Measurements from ENCODE around the gene FBXO15. TPM values are rescaled to one million over a fixed set of nuclear protein-coding genes. Genes with fewer than 3 reads are reported as not detected.

Gene FBXO15
- total RNA-seq, 4 donors from 2014 or later = not detected

DNA sequence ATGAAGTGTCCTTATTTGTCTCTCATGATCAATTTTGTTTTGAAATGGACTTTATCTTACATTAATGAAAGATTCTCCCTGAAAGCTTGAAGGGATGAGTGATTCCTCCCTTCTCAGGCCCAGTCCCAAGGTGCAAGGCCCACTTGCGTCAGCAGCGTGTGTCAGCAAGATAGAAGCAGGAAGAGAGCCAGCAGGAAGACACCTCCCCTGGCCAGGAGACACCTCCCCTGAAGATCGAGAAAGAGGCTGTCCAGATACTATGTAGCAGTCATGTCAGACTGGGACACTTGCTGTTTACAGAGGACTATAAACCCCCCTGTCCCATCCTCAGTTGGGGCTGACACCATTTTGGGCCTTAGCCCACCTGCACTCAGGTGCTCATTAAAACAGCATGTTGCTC lies 39.0 kb upstream of the FBXO15 start:
- Histone ChIP-seq H3K27ac (no peak overlapping the region), H3K36me3 (no peaks in the 10 kb centered on the region), H3K9me3 (no peaks in the 10 kb centered on the region), H3K27me3 (no peaks in the 10 kb centered on the region), H3K4me1 (no peaks in the 10 kb centered on the region), H3K4me3 (no peak overlapping the region)
- TF ChIP-seq, protein P1, sequence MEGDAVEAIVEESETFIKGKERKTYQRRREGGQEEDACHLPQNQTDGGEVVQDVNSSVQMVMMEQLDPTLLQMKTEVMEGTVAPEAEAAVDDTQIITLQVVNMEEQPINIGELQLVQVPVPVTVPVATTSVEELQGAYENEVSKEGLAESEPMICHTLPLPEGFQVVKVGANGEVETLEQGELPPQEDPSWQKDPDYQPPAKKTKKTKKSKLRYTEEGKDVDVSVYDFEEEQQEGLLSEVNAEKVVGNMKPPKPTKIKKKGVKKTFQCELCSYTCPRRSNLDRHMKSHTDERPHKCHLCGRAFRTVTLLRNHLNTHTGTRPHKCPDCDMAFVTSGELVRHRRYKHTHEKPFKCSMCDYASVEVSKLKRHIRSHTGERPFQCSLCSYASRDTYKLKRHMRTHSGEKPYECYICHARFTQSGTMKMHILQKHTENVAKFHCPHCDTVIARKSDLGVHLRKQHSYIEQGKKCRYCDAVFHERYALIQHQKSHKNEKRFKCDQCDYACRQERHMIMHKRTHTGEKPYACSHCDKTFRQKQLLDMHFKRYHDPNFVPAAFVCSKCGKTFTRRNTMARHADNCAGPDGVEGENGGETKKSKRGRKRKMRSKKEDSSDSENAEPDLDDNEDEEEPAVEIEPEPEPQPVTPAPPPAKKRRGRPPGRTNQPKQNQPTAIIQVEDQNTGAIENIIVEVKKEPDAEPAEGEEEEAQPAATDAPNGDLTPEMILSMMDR (IDR thresholded peaks at IDR 0.05) = no peak
- no peak for TF ChIP-seq POLR2A (IDR thresholded peaks at IDR 0.05)
- no peak for DNase-seq

DNA sequence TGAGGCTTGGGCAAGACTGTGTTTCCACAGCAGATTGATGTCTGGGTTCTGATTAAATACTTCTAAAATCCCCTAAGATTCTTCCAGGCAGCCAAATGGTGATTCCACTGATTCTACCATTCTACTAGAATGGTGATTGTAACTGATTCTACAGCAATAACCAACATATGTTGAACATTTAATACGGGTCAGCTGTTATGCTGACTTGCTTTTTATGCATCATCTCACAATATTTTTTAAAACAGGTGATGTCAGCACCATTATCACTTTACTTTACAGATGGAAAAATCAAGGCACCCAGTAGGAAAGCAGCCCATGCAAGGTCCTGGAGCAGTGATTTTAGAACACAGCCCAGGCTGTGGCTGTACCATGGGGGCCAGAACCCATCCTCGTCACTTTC lies 38.2 kb upstream of the FBXO15 start:
- Histone ChIP-seq H3K4me1 (no peaks in the 10 kb centered on the region), H3K27me3 (no peaks in the 10 kb centered on the region), H3K36me3 (no peaks in the 10 kb centered on the region), H3K4me3 (no peak overlapping the region), H3K9me3 (no peaks in the 10 kb centered on the region), H3K27ac (no peak overlapping the region)
- DNase-seq = no peak
- TF ChIP-seq, protein P1 (IDR thresholded peaks at IDR 0.05) = no peak
- TF ChIP-seq POLR2A (IDR thresholded peaks at IDR 0.05) = no peak

DNA sequence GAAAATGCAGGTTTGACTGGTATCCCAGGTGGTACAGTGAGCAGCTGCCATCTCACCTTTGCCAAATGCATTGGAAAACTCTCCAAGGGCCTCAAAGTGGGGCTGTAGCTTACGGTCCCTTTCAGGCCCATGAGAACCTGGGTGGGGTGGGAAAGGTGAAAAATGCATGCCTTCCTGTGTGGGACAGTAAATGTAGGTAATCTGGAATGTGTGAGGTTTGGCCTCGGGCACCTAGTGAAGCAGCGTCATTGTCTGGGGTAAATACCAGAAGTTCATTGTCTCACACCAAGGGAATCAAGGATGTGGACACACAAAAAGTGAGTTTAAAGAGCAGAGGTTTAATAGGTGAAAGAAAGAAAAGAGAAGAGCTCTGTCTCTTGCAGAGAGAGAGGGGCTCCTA lies 37.2 kb upstream of the FBXO15 start:
- no peaks in the 10 kb centered on the region for H3K27me3 ChIP-seq
- H3K9me3 ChIP-seq = no peaks in the 10 kb centered on the region
- no peaks in the 10 kb centered on the region for H3K4me1 ChIP-seq
- H3K27ac ChIP-seq = no peak overlapping the region
- no peak overlapping the region for H3K4me3 ChIP-seq
- DNase-seq = no peak
- H3K36me3 ChIP-seq = no peaks in the 10 kb centered on the region
- TF ChIP-seq, protein P1 (IDR thresholded peaks at IDR 0.05) = no peak

DNA sequence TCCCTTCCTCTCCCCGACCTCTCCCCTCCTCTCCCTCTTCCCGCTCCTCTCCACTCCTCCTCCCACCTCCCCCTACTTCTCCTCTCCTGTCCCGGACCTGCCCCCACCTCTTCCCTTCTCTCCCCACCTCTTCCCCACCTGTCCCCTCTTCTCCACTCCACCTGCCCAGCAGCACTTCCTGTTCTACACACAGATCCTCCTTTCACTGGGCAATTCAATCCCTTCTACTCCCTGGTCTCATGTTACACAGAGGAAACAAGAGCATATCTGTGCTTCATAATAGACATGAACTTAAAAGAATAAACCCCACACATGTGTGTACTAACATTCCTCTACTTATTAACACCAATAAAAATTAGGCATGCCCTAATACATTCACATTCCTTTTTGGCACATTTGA lies 35.5 kb upstream of the FBXO15 start:
- H3K4me1 ChIP-seq = no peaks in the 10 kb centered on the region
- no peak overlapping the region for H3K27ac ChIP-seq
- no peaks in the 10 kb centered on the region for H3K9me3 ChIP-seq
- H3K4me3 ChIP-seq = no peak overlapping the region
- H3K36me3 ChIP-seq = no peaks in the 10 kb centered on the region
- no peaks in the 10 kb centered on the region for H3K27me3 ChIP-seq
- DNase-seq = no peak
- TF ChIP-seq, protein P1 (IDR thresholded peaks at IDR 0.05) = no peak
- no peak for TF ChIP-seq POLR2A (IDR thresholded peaks at IDR 0.05)

DNA sequence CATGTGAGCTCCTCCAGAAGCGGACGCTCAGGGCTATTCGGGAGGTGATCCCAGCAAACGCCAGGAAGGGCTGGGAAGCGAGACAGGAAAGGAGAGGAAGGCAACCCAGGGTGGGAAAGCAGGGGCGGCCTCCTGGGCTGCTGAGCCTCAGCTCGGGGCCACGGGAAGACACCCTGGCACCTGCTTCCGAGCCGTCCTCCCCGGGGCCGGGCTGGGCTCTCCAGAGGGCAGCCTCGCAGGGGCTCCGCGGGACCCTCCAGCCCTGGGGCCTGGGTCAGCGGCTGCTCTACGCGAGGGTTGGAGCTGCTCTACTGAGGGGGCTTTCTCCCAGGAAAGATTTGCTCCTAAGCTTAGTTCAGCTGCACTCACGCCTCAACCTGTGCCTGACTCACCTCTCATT lies 34.7 kb upstream of the FBXO15 start:
- DNase-seq = no peak
- H3K27ac ChIP-seq = no peak overlapping the region
- H3K36me3 ChIP-seq = no peaks in the 10 kb centered on the region
- no peaks in the 10 kb centered on the region for H3K27me3 ChIP-seq
- no peaks in the 10 kb centered on the region for H3K9me3 ChIP-seq
- TF ChIP-seq, protein P1 (IDR thresholded peaks at IDR 0.05) = no peak
- no peak for TF ChIP-seq POLR2A (IDR thresholded peaks at IDR 0.05)
- no peak overlapping the region for H3K4me3 ChIP-seq
- no peaks in the 10 kb centered on the region for H3K4me1 ChIP-seq

DNA sequence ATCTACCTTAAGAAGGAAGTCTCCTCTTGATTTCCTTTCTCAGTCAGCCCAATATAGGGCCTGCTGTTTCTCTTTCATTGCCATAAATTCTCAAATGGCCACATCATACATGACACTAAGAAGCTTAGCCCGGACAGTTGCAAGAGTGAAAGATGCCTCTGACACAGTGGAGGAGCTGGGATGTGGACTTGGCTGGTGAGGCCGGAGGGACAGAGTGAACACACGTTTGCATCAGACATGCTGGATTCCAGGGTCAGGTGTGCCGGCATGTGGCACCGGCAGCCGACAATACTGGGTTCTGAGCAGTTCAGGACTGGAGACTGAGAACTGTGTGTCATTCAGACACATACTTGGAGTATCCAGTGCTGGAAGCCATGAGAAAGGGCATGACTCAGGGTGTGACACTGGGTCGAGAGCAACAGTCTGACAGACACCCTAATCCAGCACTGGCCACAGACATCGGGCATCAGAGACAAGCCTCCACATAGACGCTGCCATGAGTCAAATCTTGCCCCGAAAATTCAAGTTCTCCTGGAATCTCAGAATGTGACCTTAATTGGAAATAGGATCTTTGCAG lies 32.1 kb upstream of the FBXO15 start:
- H3K4me3 ChIP-seq = no peak overlapping the region
- H3K27ac ChIP-seq = no peak overlapping the region
- no peak for DNase-seq
- TF ChIP-seq, protein P1 (IDR thresholded peaks at IDR 0.05) = no peak
- no peak for TF ChIP-seq POLR2A (IDR thresholded peaks at IDR 0.05)
- no peaks in the 10 kb centered on the region for H3K27me3 ChIP-seq
- no peaks in the 10 kb centered on the region for H3K4me1 ChIP-seq
- H3K9me3 ChIP-seq = no peaks in the 10 kb centered on the region
- no peaks in the 10 kb centered on the region for H3K36me3 ChIP-seq
